Measurements from ENCODE around the gene HIGD1A.

HIGD1A gene

DNA sequence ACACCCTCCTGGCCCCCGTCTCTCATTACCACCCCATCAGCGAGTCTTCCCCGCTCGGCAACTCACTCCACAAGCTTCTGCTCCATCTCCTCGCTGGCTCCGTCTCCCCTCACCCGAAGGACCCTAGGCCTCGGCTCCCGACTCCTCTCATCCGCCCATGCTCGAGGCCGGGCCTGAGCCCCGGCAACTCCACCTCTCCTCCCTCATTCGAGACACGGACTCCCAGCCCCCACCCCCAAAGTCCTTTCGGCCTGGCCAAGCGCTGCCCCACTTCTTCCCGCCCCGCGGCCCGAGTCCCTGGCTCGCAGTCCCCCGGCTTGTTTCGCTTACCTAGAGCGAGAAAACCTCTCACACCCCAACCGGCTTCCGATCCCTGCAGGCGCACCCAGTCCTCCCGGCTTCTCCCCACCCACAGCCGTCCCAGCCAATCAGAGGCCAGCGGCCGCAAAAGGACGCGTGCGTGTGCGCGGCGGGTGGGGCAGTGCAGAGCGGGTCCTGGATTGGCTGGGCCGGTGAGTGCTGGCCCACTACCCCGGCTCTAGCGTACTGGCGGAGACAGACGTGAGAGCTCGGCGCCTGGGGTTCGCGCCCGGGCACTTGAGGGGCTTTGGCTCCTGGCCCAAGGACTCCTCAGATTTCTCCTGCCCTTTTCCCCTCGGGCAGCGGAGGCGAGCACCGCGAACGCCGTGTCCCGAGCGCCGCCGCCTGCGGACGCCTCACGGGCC lies at the start of gene HIGD1A:
Gene HIGD1A, minus strand, starts transcription at position 385 of the 725 bp plus-strand sequence. CDS start 10,237 bp downstream, outside the sequence.
- in situ Hi-C loops (cut with MboI; ENCODE audit: low sequenced_read_pairs) = no loop called here

DNA sequence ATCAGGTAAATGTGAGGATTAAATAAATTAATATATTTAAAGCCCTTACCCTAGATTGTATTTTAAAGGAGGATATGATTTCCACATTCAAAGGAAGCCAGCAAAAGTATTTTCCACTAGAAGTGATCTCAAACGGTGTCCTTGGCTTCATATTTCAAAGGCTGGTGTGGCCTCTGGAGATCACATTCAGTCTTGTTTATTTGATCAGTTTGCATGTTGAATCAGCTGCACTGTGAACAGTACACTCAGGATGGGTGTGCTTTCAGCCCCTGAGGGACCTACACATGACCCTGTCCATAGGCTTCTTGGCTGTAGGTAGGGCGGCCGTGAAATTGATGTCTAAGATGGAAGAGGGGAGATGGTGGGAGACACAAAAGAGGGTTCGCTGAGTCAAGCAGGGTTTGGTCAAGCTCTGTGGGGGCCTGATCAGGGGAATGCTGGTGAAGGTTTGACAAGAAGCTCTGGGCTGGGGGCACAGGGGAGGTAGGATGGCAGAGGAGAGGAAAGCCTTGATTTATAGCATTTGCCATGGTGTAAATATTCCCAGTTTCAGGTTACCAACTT lies 49.5 kb upstream of the HIGD1A start:
- in situ Hi-C loops (cut with MboI; ENCODE audit: low sequenced_read_pairs) = no loop called here

DNA sequence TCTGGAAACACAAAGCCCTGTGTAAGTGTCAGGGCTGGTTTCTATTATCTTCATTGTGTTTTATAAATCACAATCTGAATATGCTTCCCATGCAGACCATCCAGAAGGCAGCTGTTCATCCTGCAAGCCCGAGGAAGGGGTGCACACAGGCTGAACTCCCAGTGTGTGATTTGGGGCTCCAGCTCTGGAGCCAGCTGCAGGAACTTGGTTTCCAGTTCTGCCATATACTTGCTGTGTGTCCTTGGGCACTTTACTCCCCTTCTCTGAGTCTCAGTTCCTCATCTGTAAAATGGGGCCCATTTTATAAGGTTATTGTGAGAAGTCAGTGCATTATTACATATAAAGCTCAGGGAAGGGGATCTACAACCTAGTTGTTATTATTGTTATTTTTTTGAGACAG lies 48.8 kb upstream of the HIGD1A start:
- in situ Hi-C loops (cut with MboI; ENCODE audit: low sequenced_read_pairs) = no loop called here

DNA sequence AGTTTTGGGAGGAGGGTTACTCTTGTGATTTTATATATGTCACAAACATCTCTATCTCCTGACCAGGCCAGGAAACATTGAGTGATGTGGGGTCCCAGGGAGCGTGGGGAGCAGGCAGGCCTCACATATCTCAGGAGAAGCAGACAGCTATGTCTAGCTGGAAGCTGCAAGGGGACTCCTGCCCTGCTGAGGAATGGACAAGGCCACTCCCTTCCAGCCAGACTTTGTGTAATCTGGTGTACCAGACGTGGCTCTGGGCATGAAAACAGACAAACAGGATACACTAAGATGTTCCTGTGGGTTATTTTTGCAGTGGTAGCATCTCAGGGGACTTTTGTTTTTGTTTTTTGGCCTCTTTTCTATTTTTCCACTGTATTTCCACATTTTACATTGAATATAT lies 48.2 kb upstream of the HIGD1A start:
- in situ Hi-C loops (cut with MboI; ENCODE audit: low sequenced_read_pairs) = no loop called here

DNA sequence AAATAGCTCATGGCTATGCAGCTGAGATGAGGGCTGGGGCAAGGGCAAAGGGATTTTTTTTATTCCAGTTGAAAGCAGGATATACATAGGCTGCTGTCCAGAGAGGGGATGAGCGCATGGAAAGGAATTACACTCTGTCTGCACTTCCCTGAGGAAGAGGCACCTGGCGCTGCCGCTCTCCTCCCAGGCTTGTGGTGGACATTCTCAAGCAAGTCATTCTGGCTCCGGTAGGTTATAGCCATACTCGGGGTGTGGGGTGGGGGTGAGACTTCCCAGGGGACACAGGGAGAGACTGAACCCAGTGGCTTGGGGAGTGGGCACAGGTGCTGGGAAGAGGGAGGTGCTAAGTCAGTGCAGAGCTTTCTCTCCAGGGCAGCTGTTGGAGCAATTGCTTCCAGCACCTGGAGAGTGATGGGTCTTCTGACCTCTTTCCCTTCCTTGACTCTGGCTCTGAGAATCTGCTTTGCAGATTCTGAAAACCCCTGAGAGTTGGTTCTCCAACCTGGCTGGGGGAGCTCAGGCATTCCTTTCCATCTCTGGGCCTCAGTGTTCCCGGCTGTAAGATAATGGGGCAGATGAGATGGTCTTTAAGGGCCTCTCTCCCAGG lies 47.0 kb upstream of the HIGD1A start:
- in situ Hi-C loops (cut with MboI; ENCODE audit: low sequenced_read_pairs) = no loop called here

DNA sequence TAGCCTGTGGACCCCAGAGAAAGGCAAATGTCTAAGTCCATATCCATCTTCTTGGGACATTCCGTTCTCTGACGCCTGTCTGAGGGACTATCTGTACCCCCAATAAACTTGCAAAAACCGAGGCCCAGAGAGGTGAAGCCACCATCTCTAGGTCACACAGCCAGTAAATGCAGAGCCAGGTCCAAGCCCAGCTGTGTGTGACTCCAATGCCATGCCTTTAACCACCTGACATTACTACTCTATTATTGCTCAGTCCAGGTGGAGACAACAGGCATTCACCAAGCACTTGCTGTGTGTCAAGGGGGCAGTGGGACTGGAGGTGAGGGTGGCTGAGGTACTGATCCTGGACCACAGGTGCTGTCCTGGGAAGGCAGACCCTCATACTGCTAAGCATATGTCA lies 46.0 kb upstream of the HIGD1A start:
- in situ Hi-C loops (cut with MboI; ENCODE audit: low sequenced_read_pairs) = no loop called here

DNA sequence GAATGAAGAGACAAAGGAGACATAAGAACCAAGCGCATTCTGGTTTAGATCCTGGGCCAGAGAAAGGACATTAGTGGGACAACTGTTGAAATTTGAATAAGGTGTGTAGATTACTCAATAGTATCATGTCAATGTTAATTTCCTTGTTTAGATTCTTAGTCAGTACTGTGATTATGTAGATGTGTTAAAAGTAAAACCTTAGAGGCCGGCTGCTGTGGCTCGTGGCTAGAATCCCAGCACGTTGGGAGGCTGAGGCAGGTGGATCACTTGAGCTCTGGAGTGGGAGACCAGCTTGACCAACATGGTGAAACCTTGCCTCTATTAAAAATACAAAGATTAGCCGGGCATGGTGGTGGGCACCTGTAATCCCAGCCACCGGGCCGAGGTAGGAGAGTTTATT lies 44.7 kb upstream of the HIGD1A start:
- in situ Hi-C loops (cut with MboI; ENCODE audit: low sequenced_read_pairs) = no loop called here

DNA sequence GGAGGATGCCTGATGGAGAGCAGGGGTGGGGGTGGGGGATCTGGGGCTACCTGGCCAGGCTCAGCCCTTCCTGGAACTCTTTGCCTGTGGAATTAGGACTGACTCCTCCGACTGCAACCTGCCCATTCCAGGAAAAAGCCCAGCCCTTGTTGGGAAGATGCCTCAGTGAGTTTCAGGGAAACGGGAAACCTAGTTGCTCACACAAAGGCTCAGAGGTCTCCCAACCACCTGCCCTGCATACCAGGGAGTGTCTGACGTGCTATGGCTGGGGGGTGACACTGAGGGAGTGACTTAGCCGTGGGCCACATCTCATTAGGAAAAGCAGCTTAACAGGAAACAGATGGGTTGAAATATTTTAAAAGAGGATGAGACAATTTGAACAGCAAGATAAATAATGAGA lies 43.4 kb upstream of the HIGD1A start:
- in situ Hi-C loops (cut with MboI; ENCODE audit: low sequenced_read_pairs) = no loop called here

DNA sequence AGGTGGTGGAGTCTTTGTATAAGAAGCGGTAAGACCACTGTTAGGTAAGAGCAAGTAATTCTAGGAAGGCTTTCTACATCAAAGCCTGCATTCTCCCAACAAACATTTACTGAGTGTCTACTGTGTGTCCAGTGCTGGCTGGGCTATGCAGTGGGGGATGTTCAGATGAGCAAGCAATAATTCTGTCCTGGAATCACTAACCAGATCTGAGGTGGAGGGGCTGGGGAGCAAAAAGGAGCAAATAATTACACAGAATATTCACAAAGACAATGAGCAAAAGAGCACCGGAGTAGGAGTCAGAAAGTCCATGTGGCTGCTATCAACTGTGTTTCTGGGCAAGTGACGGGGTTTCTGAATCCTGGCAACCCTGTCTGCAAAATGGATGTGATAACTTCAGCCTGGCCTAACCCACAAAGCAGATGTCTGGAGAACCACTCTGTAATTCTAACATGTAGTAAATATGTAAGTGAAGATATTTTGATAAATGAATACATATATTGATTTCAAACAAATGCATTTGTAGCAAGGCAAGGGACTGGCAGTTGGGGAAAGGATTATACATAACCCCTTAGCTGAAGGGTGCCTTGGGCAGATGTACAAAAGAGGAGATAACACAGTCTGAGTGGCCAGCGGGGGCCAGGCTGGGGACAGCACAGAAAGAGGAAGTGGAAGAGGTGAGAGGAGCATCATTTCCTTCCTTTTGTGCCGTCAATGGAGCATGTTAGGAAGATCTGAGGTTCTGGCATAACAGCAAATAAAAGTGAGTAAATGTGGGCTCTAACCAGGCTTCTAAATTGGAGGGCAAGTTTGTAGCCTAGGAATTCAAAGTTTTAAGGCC lies 42.6 kb upstream of the HIGD1A start:
- in situ Hi-C loops (cut with MboI; ENCODE audit: low sequenced_read_pairs) = no loop called here

DNA sequence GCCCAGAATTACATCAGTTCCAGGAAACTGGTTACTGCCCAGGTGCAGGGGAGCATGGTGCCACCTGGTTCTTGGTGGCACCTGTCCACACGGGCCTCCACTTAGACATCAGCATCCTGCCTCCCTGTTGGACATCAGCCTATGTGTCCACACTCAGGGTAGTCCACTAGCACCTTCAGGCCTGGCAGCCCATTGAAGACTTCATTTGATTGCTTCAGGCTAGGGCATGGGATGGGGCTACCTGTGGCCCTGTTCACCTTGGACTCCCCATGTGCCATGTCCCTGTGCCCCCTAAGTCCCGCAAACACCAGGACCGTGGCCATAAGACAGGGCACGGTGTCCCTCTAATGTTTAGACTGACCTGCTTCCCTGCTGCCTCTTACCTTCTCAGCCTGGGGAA lies 40.5 kb upstream of the HIGD1A start:
- in situ Hi-C loops (cut with MboI; ENCODE audit: low sequenced_read_pairs) = no loop called here

DNA sequence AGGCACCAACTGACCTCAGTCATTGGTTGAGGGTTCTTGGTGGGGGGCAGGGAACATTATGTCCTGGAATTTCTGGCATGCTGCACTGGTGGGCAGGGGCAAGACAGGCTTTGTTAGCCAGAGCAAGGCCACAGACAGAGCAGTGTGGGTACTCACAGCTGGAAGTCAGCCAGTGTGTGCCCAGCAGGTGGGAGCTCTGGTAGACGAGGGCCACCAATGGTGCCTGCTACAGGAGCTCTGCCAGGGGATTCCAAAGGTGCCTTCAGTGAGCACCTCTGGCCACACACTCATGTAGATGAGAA lies 40.1 kb upstream of the HIGD1A start:
- in situ Hi-C loops (cut with MboI; ENCODE audit: low sequenced_read_pairs) = no loop called here

DNA sequence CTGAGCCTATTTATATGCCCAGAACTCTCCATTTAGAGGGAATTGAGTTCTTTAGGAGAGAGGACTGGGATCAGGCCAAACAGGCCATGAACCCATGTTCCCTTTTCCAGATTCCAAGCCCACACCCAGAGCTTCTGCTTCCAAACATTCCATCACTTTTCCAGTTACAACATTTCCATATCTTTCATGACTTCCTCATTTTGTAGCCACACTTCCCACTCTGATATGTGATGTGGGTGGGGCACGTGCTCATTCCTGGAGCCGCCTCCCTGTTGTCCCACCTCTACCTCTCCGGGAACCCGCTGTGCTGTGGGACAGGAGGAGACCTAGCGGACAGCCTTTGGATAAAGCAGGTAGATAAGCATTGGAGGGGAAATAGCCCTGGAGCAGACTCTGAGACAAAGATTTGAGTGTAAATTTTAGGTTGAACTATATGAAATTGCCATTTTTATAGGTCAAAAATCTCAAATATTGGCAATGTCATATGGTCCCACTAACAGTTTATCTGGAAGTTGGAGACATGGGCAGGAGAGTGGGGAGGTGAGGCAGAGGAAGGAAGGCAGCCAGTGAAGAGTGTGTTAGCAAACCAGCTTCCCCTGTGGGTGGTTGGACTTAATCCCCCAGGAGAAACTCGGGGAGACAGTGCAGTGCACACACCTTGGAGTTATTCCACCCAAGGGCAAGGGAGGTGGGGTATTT lies 39.6 kb upstream of the HIGD1A start:
- in situ Hi-C loops (cut with MboI; ENCODE audit: low sequenced_read_pairs) = no loop called here

DNA sequence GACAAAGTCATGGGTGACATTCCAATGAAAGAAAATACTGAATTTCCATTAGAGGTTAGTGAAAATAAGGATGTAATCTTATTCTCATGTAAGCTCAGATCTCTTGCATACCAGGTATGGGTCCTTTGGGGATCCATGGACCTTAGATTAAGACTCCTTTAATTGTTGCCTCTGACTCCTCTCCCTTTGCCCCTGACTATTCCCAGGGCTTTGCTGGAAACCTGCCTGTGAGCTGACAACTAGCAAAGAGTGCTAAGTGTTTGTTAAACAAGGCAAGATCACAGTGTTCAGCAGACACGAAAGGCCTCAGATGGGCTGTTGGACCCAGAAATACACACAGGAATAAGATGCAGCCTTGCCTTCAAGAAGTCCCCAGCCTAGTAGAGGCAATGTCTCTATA lies 37.0 kb upstream of the HIGD1A start:
- in situ Hi-C loops (cut with MboI; ENCODE audit: low sequenced_read_pairs) = no loop called here

DNA sequence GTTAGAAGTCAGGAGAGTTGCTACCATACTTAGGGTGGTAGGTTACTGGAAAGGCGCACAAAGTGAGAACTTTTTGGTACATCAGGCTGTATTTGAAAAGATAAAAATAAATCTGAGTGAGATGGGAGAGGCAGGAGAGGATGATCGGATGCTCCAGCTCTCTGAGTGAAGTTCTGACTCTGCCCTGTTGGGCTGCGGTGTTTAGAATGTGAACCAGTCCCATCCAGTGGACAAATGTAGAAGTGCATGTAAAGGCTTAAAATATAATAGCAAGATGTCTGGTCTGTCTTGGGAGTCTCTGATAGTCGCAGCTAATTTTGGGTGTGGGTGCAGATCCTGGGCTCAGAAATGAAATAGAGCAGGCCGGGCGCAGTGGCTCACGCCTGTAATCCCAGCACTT lies 35.3 kb upstream of the HIGD1A start:
- in situ Hi-C loops (cut with MboI; ENCODE audit: low sequenced_read_pairs) = no loop called here

DNA sequence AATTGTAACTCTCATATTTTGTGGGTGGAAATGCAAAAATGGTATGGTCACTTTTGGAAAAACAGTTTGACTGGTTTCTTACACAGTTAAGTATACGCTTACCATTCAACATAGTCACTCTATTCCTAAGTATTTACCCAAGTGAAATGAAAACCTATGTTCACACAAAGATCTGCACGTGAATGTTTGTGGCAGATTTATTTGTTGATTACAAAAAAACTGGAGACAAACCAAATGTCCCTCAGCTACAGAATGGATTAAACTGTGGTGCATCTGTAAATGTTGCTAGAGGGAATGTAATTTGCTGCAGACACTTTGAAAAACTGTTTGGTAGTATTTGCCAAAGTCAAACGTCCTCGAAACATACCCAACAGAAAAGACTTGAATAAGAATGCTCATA lies 34.3 kb upstream of the HIGD1A start:
- in situ Hi-C loops (cut with MboI; ENCODE audit: low sequenced_read_pairs) = no loop called here

DNA sequence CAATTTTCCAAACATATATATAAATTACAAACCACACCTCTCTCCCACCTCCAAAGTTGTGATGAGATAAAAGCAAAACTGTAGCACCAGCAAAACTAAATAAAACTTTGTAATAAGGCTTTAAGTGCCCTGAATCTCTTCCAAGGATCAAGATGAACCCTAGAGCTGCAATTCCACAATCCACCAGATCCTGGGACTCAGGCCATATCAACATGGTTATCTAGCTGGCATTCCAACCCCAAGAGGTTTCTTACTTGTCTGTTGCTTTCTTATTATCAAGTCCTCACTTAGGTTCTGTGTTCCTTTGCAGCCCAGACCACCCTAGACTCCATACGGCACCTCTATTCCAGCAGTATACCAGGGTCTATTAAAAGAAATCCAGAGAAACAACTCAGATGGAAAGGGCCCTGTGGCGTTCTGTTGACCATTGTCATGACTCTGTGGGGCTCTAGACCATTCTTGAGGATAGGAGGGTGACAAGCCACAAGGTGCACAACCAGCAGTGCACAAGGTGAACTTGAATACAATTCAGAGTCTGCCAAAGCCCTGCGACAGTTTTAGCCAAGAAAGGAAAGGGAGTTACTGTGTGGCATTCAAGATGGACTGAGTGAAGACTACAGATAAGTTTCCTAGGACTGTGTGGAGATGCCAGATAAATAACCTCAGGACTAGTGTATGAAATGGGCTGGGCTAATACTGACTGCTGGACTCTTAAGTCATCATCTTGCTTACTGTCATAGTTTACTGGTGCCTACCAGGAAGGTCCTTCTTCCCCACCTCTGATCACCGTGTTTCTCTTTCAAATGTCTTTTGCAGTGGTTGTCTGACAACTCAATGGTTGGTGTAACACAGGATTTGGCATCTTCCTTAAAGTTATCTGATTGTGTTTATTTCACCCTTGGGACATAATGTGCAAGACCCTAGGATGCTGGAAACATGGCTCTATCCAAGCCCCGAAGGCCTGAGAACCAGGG lies 32.1 kb upstream of the HIGD1A start:
- in situ Hi-C loops (cut with MboI; ENCODE audit: low sequenced_read_pairs) = no loop called here

DNA sequence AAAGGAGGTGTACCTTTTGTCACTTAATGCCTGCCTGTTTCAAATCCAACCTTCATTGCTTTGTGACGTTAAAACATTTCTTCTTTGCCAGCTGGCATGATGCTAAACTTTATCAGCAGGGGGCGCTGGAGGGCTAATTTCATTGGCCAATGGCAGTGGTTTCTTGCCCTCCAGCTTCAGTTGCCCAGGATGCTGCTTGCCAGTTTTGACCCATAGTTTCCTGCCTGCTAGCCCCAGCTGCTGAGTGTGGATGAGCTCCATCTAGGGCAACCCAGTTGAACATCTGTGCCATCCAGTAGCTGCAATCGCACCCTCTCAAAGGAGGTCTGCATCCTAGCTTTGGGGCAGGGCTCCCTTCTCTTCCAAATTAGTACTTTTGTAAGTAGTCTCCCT lies 27.0 kb upstream of the HIGD1A start:
- in situ Hi-C loops (cut with MboI; ENCODE audit: low sequenced_read_pairs) = no loop called here

DNA sequence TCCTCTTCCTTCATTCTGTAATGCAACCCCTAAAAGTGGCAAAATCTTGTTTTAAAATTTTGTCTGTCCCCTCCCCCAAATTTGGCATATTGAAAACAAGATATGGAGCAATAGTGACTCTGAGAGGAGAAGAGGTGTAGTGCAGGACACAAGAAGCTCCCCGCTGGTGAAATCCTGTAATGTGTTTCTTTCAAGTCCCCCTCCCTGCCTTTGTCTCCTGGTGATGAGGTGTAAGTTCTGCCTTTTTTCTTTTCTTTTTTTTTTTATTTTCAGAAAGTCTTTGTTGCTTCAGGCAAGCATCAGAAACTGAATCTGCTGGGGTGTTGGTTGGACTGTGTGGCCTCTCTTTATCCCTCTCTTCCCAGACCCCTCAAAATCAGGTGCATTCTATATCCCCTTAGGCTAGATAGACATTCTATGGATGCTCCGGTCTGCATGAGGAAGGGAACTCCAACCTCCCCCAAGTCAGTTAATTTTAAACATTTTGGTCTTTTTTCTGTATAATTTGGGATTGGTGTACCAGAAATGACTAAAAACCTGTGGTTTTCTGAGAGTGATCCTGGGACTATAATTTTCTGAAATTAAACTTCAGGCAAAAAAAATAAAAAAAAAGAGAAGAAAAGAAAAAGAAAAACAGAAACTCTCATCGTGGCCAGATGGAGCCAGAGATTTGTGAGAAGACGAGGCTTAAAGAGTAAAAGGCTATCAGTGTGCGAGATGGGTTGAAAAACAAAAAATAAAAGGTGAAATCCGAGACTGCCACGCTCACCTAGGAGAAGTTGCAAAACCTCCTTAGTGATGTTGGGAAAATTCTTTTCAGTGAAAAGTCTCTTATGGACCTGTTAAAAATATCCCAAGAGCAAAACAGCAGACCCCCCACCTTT lies 26.4 kb upstream of the HIGD1A start:
- in situ Hi-C loops (cut with MboI; ENCODE audit: low sequenced_read_pairs) = no loop called here

Data from hTERT RPE-1 (cell line).